A673 (cell line): Measurements from ENCODE around the gene PRSS8. TPM values are rescaled to one million over a fixed set of nuclear protein-coding genes. Genes with fewer than 3 reads are reported as not detected.
A peak's percentile ranks its signal among the peaks of the same experiment; 100 is the strongest.

Experiments used
- Bru-seq: library from RNA; stranded (reverse); fragments of 400-500 nt; gene quantifications from one replicate; lab custom pipeline; 2021; lab: Mats Ljungman, UMichigan
- BruChase-seq, 2 experiments: library from RNA; stranded (reverse); fragments of 400-500 nt; gene quantifications; one replicate each; lab custom pipeline; 2021; lab: Mats Ljungman, UMichigan
- BruUV-seq: library from RNA; stranded (reverse); fragments of 400-500 nt; replicated peaks from 2 replicates; lab custom pipeline; 2021; lab: Mats Ljungman, UMichigan
- CTCF ChIA-PET: fragments of 300-600 bp; sonication (Branson Sonifier 250); formaldehyde crosslinking; loops from one replicate; lab custom pipeline; 2022; ENCODE audit warnings: antibody characterized with exemption; lab: Charles Lee
- POLR2A ChIA-PET: fragments of 300-600 bp; sonication (Branson Sonifier 250); formaldehyde crosslinking; loops from one replicate; lab custom pipeline; 2022; ENCODE audit warnings: antibody characterized with exemption; ENCODE audit not compliant: low non-redundant PET; lab: Charles Lee
- DNase-seq: peaks from one replicate; pipeline ENCODE4 v3.0.0-alpha.2; 2015; ENCODE audit warnings: low spot score
- H3K27ac ChIP-seq: fragments of 200-600 bp; sonication (generic); 2 replicates; pipeline ENCODE4 v1.5.1; 2016; ENCODE audit warnings: mixed run types, low read depth, mild to moderate bottlenecking, mixed read lengths, antibody characterized with exemption, low read length; ENCODE audit not compliant: poor library complexity, severe bottlenecking
- H3K27me3 ChIP-seq: fragments of 200-600 bp; sonication (generic); replicated peaks from 2 replicates; pipeline ENCODE4 v1.6.1; 2017; ENCODE audit warnings: mixed run types, low read depth, mild to moderate bottlenecking, mixed read lengths, antibody characterized with exemption, low read length; ENCODE audit not compliant: insufficient read depth, poor library complexity
- H3K36me3 ChIP-seq: fragments of 200-600 bp; sonication (generic); 2 replicates; pipeline ENCODE4 v1.6.1; 2016; ENCODE audit warnings: mixed run types, mild to moderate bottlenecking, mixed read lengths, antibody characterized with exemption, low read length; ENCODE audit not compliant: insufficient read depth, poor library complexity, severe bottlenecking
- H3K4me1 ChIP-seq: fragments of 200-600 bp; sonication (generic); 2 replicates; pipeline ENCODE4 v1.6.1; 2017; ENCODE audit warnings: mixed run types, mild to moderate bottlenecking, mixed read lengths, antibody characterized with exemption, low read length; ENCODE audit not compliant: insufficient read depth, poor library complexity, severe bottlenecking
- H3K4me3 ChIP-seq: fragments of 200-600 bp; sonication (generic); 2 replicates; pipeline ENCODE4 v1.5.1; 2016; ENCODE audit warnings: low read depth, mixed run types, mild to moderate bottlenecking, mixed read lengths, low read length; ENCODE audit not compliant: poor library complexity, severe bottlenecking
- H3K9me3 ChIP-seq: fragments of 200-600 bp; sonication (generic); 2 replicates; pipeline ENCODE4 v1.6.1; 2016; ENCODE audit warnings: mixed run types, low read depth, mild to moderate bottlenecking, mixed read lengths, antibody characterized with exemption, low read length; ENCODE audit not compliant: poor library complexity, severe bottlenecking
- EZH2 ChIP-seq: fragments of 200-600 bp; sonication (generic); IDR thresholded peaks from 2 replicates; pipeline ENCODE4 v1.6.1; 2017; ENCODE audit warnings: borderline replicate concordance, low read depth, mild to moderate bottlenecking, mixed read lengths, antibody characterized with exemption, low read length; ENCODE audit not compliant: poor library complexity, severe bottlenecking
- intact Hi-C: fragments of 100-400 bp; cut with micrococcal nuclease; formaldehyde crosslinking; loops from one replicate; pipeline ENCODE4 v1.10.0; 2022; ENCODE audit not compliant: unreplicated experiment
- long read RNA-seq: library from polyadenylated mRNA; stranded (forward); transcript quantifications from one replicate; pipeline ENCODE4 v2.0.0, GENCODE V29; 2022
- total RNA-seq: library from RNA; stranded (reverse); gene quantifications from 2 replicates; pipeline ENCODE4 v1.2.3, GENCODE V29; 2021
- TF ChIP-seq, protein P1 (sequence below): fragments of 300-800, 200-600 bp; sonication (generic); conservative IDR thresholded peaks from 2 replicates; pipeline ENCODE4 v1.5.1; 2017; ENCODE audit warnings: low read depth, mild to moderate bottlenecking, antibody characterized with exemption, low read length, moderate library complexity, mixed read lengths

PRSS8 gene
- not detected in 2 replicates for total RNA-seq
- not detected for Bru-seq, nascent RNA
- percentile 18 among the genes with signal in this experiment for BruChase-seq, experiment 1, labeled RNA remaining after a 2-hour chase
- BruChase-seq, experiment 2, labeled RNA remaining after a 6-hour chase, result percentile 12 among the genes with signal in this experiment
- long read RNA-seq, result 0 reads

DNA sequence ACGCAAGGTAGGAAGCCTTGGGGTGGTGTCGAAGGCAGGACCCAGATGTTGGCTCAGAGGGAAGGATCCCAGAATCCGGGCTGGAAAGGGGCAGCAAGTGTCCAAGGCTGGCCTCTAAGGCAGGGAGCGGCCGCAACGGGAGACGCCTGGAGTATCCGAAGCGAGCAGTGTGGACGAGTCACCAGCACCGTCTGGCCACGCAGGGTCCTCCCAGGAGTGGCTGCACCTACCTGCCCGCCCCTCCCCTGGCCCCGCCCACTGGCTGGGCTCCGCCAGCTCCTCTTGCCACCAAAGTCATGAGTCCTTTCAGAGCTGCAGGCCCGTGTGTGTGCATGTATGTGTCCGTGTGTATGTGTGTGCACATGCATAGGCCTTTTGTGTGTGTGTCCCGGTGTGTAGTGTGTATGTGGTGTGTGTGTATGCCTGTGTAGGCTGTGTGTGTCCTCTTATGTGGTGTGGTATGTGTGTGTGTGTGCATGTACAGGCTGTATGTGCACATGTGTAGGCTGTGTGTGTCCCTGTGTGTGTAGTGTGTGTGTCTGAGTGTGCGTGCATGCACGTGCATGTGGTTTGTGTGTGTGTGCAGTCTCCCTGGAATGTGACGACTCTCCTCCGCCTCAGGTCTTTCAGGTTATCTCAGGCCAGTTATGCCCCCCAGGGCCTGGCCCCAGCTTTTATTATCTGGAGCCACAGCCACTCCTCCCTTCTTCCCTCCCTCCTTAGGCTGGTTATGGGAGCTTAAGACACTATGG lies at the start of gene PRSS8:
PRSS8 (minus strand) TSS at position 193 of the 752 bp plus-strand sequence. CDS start 229 bp downstream, outside the sequence.
- H3K36me3 ChIP-seq, result peaks cover 5% of the 10 kb centered on the region
- no peaks in the 10 kb centered on the region for H3K4me1 ChIP-seq
- TF ChIP-seq EZH2, result no peak
- TF ChIP-seq, protein P1, sequence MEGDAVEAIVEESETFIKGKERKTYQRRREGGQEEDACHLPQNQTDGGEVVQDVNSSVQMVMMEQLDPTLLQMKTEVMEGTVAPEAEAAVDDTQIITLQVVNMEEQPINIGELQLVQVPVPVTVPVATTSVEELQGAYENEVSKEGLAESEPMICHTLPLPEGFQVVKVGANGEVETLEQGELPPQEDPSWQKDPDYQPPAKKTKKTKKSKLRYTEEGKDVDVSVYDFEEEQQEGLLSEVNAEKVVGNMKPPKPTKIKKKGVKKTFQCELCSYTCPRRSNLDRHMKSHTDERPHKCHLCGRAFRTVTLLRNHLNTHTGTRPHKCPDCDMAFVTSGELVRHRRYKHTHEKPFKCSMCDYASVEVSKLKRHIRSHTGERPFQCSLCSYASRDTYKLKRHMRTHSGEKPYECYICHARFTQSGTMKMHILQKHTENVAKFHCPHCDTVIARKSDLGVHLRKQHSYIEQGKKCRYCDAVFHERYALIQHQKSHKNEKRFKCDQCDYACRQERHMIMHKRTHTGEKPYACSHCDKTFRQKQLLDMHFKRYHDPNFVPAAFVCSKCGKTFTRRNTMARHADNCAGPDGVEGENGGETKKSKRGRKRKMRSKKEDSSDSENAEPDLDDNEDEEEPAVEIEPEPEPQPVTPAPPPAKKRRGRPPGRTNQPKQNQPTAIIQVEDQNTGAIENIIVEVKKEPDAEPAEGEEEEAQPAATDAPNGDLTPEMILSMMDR, result no peak
- ChIA-PET POLR2A (interaction anchor here (0.6 kb wide), 1 partner anchor 166 kb away, joined by 3 read pairs; no protein-coding TSS in a partner anchor), CTCF (no interaction called here)
- no TSS peak for BruUV-seq
- no peaks in the 10 kb centered on the region for H3K27me3 ChIP-seq
- H3K4me3 ChIP-seq, result no peak within 1 kb of the TSS
- no peaks in the 10 kb centered on the region for H3K9me3 ChIP-seq
- intact Hi-C loops, result no loop called here
- no peak for DNase-seq
- no peak within 1 kb of the TSS for H3K27ac ChIP-seq

DNA sequence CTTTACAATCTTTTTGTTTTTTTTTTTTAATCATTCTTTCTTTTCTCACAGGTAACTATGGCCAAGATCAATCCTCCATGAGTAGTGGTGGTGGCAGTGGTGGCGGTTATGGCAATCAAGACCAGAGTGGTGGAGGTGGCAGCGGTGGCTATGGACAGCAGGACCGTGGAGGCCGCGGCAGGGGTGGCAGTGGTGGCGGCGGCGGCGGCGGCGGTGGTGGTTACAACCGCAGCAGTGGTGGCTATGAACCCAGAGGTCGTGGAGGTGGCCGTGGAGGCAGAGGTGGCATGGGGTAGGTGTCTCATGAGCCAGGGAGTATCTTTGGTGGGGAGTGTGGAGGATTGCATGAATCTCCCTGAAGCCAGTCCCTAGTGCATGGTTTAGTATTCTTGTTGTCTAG lies 49.4 kb upstream of the PRSS8 start:
- intact Hi-C loops, result no loop called here
- CTCF ChIA-PET, result no interaction called here
- POLR2A ChIA-PET, result no interaction called here

More for the DNA sequence above, 49.4 kb upstream of the PRSS8 start:
- H3K27me3 ChIP-seq, result no peaks in the 10 kb centered on the region
- peaks cover 18% of the 10 kb centered on the region for H3K4me1 ChIP-seq
- H3K36me3 ChIP-seq, result peaks cover 92% of the 10 kb centered on the region
- H3K4me3 ChIP-seq, result no peak overlapping the region
- BruUV-seq, result no TSS peak
- H3K9me3 ChIP-seq, result no peaks in the 10 kb centered on the region
- no peak for DNase-seq
- TF ChIP-seq, protein P1, result no peak
- TF ChIP-seq EZH2, result no peak
- no peak overlapping the region for H3K27ac ChIP-seq
